WI38 (cell line): ENCODE results near the gene THSD4.

Experiments
- H3K4me3 ChIP-seq: 2 replicates; pipeline ENCODE4 v1.5.1; 2011; ENCODE audit warnings: low read depth, mild to moderate bottlenecking, control low read depth, low read length
- CTCF ChIP-seq: IDR thresholded peaks from 2 replicates; pipeline ENCODE4 v1.5.1; 2012; ENCODE audit warnings: low read depth, mild to moderate bottlenecking, control low read depth, low read length

The THSD4 gene

GRCh38 chr15:71826196-71826595 lies 710.9 kb downstream of the THSD4 start:
- H3K4me3 ChIP-seq = no peak overlapping the region
- no peak for TF ChIP-seq CTCF

GRCh38 chr15:71830981-71831380 lies 715.7 kb downstream of the THSD4 start:
- no peak for TF ChIP-seq CTCF
- no peak overlapping the region for H3K4me3 ChIP-seq
